GM18861 (cell line): ENCODE data around the gene RPS6KA2.
"Not testable (repeated sequence)": the region's sequence is repeated elsewhere in the genome, so short reads cannot be mapped to it uniquely, and the experiment has no call there.

Experiments used
- ATAC-seq: cut with Tn5 transposase; IDR thresholded peaks from one replicate; pipeline ENCODE4 v1.9.1; 2021; ENCODE audit not compliant: unreplicated experiment

RPS6KA2 gene

GRCh38 chr6:166411271-166411670 lies 215.8 kb downstream of the RPS6KA2 start:
- ATAC-seq = no peak

- no peak for ATAC-seq
These were observed 216.6 kb downstream of the RPS6KA2 start for GRCh38 chr6:166410426-166410935.

- ATAC-seq = no peak
These were observed 217.9 kb downstream of the RPS6KA2 start for GRCh38 chr6:166408936-166409755.

- no peak for ATAC-seq
These were observed 220.9 kb downstream of the RPS6KA2 start for GRCh38 chr6:166406197-166406596.

GRCh38 chr6:166405386-166405785 lies 221.7 kb downstream of the RPS6KA2 start:
- ATAC-seq = no peak

GRCh38 chr6:166402582-166403277 lies 224.3 kb downstream of the RPS6KA2 start:
- no peak for ATAC-seq

- ATAC-seq = peak; percentile 73
These were observed 226.3 kb downstream of the RPS6KA2 start for GRCh38 chr6:166400649-166401250.

GRCh38 chr6:166400181-166400580 lies 226.9 kb downstream of the RPS6KA2 start:
- no peak for ATAC-seq

- ATAC-seq = no peak
These were observed 228.7 kb downstream of the RPS6KA2 start for GRCh38 chr6:166398348-166398747.

GRCh38 chr6:166397849-166398248 lies 229.2 kb downstream of the RPS6KA2 start:
- no peak for ATAC-seq

- ATAC-seq = no peak
These were observed 231.3 kb downstream of the RPS6KA2 start for GRCh38 chr6:166395778-166396177.

- no peak for ATAC-seq
These were observed 231.7 kb downstream of the RPS6KA2 start for GRCh38 chr6:166395351-166395750.

- no peak for ATAC-seq
These were observed 232.8 kb downstream of the RPS6KA2 start for GRCh38 chr6:166394036-166394892.

- ATAC-seq = no peak
These were observed 233.6 kb downstream of the RPS6KA2 start for GRCh38 chr6:166393535-166393823.

GRCh38 chr6:166392755-166393534 lies 234.1 kb downstream of the RPS6KA2 start:
- ATAC-seq = not testable (repeated sequence)

- no peak for ATAC-seq
These were observed 237.9 kb downstream of the RPS6KA2 start for GRCh38 chr6:166389119-166389518.

GRCh38 chr6:166388290-166389004 lies 238.6 kb downstream of the RPS6KA2 start:
- no peak for ATAC-seq

- ATAC-seq = no peak
These were observed 239.3 kb downstream of the RPS6KA2 start for GRCh38 chr6:166387642-166388289.

- not testable (repeated sequence) for ATAC-seq
These were observed 240.0 kb downstream of the RPS6KA2 start for GRCh38 chr6:166387098-166387497.
